H1 (cell line): ENCODE results near the gene ABHD10. TPM values are rescaled to one million over a fixed set of nuclear protein-coding genes. Genes with fewer than 3 reads are reported as not detected.
A peak's percentile ranks its signal among the peaks of the same experiment; 100 is the strongest.

Experiments
- CTCF ChIA-PET: fragments of 300-600 bp; sonication (Branson Sonifier 250); formaldehyde crosslinking; loops from one replicate; lab custom pipeline; 2021; ENCODE audit not compliant: partially characterized antibody; lab: Charles Lee
- POLR2A ChIA-PET: fragments of 300-600 bp; sonication (Branson Sonifier 250); formaldehyde crosslinking; loops from one replicate; lab custom pipeline; 2021; ENCODE audit warnings: inconsistent platforms; ENCODE audit not compliant: partially characterized antibody; lab: Charles Lee
- DNase-seq, 2 experiments: peaks; one replicate each; pipeline versions ENCODE4 v3.0.0 to v3.0.0-alpha.2; 2010 to 2022; ENCODE audit warnings: low spot score in 2 of 2, low read depth in 1 of 2, mixed read lengths in 1 of 2
- FAIRE-seq: peaks from 2 replicates; lab custom pipeline; 2011; peaks lifted over from hg19 to GRCh38; lab: Jason Lieb, UNC
- H2AFZ ChIP-seq: 2 replicates; pipeline ENCODE4 v1.8.1; 2012; ENCODE audit warnings: low read length, inconsistent platforms
- H2AK5ac ChIP-seq: 2 replicates; pipeline ENCODE4 v1.6.1; 2013; ENCODE audit warnings: low read depth, low read length
- H2BK120ac ChIP-seq: replicated peaks from 2 replicates; pipeline ENCODE3; 2013; ENCODE audit warnings: low read depth, low read length, inconsistent platforms
- H2BK12ac ChIP-seq: 2 replicates; pipeline ENCODE4 v1.6.1; 2013; ENCODE audit warnings: low read depth, low read length
- H2BK15ac ChIP-seq: 2 replicates; pipeline ENCODE4 v1.6.1; 2013; ENCODE audit warnings: low read length
- H2BK20ac ChIP-seq: 2 replicates; pipeline ENCODE4 v1.6.1; 2013; ENCODE audit warnings: low read length
- H2BK5ac ChIP-seq: 2 replicates; pipeline ENCODE4 v1.6.1; 2013; ENCODE audit warnings: low read depth, low read length
- H3K14ac ChIP-seq: 2 replicates; pipeline ENCODE4 v1.6.1; 2013; ENCODE audit warnings: inconsistent platforms; ENCODE audit not compliant: insufficient read length
- H3K18ac ChIP-seq: 2 replicates; pipeline ENCODE4 v1.6.1; 2013; ENCODE audit warnings: low read length; ENCODE audit errors: extremely low read depth
- H3K23ac ChIP-seq: 2 replicates; pipeline ENCODE4 v1.6.1; 2013; ENCODE audit warnings: inconsistent platforms; ENCODE audit not compliant: insufficient read length
- H3K23me2 ChIP-seq: 2 replicates; pipeline ENCODE4 v1.6.1; 2013; ENCODE audit warnings: low read depth, low read length
- H3K27ac ChIP-seq: 2 replicates; pipeline ENCODE4 v1.6.1; 2011; ENCODE audit warnings: low read depth, low read length, inconsistent platforms
- H3K27me3 ChIP-seq, 4 experiments: replicated peaks in 1 of 4; 1 replicate in 1 of 4; 2 replicates in 3 of 4; pipeline versions ENCODE4 v1.6.1 to v1.8.1; 2011 to 2013; ENCODE audit warnings: low read length in 3 of 4, mild to moderate bottlenecking in 3 of 4, inconsistent platforms in 2 of 4, mixed read lengths in 2 of 4, moderate library complexity in 1 of 4; ENCODE audit not compliant: control insufficient read depth in 3 of 4, insufficient read depth in 3 of 4; ENCODE audit errors: extremely low read depth in 1 of 4
- H3K36me3 ChIP-seq, 4 experiments: 2 replicates each; pipeline versions ENCODE4 v1.6.1 to v1.8.1; 2011 to 2013; ENCODE audit warnings: mild to moderate bottlenecking in 4 of 4, low read length in 3 of 4, moderate library complexity in 2 of 4, control low read depth in 1 of 4, inconsistent platforms in 1 of 4; ENCODE audit not compliant: insufficient read depth in 4 of 4, control insufficient read depth in 2 of 4
- H3K4ac ChIP-seq: replicated peaks from 2 replicates; pipeline ENCODE3; 2013; ENCODE audit warnings: low read length, low read depth, mixed read lengths, inconsistent platforms; ENCODE audit not compliant: insufficient read length
- H3K4me1 ChIP-seq, 4 experiments: replicated peaks in 1 of 4; 1 replicate in 1 of 4; 2 replicates in 3 of 4; pipeline versions ENCODE4 v1.6.1 to v1.8.1; 2011 to 2013; ENCODE audit warnings: low read length in 3 of 4, inconsistent platforms in 2 of 4, mixed read lengths in 1 of 4; ENCODE audit not compliant: insufficient read depth in 4 of 4, control insufficient read depth in 3 of 4
- H3K4me2 ChIP-seq, 2 experiments: 2 replicates each; pipeline versions ENCODE4 v1.6.1 to v1.8.1; 2011 to 2013; ENCODE audit warnings: low read depth in 2 of 2, low read length in 2 of 2, control low read depth in 1 of 2, inconsistent platforms in 1 of 2, mild to moderate bottlenecking in 1 of 2; ENCODE audit not compliant: insufficient read depth in 1 of 2
- H3K4me3 ChIP-seq, 4 experiments: fragments of 200-600, 300-600 bp in 1 of 4; sonication (generic), shearing (Covaris generic), sonication (Bioruptor Twin) in 1 of 4; 2 replicates each; pipeline versions ENCODE4 v1.5.1 to v1.8.1; 2011 to 2016; ENCODE audit warnings: low read length in 4 of 4, low read depth in 3 of 4, control low read depth in 2 of 4, inconsistent platforms in 2 of 4, mild to moderate bottlenecking in 2 of 4, mixed read lengths in 1 of 4, moderate library complexity in 1 of 4; ENCODE audit not compliant: insufficient read depth in 2 of 4; ENCODE audit errors: extremely low read depth in 1 of 4
- H3K56ac ChIP-seq: replicated peaks from 2 replicates; pipeline ENCODE3; 2013; ENCODE audit warnings: low read depth, mild to moderate bottlenecking, mixed read lengths, low read length, inconsistent platforms; ENCODE audit not compliant: insufficient read length
- H3K79me1 ChIP-seq: 2 replicates; pipeline ENCODE4 v1.6.1; 2013; ENCODE audit warnings: low read depth, low read length, control low read depth
- H3K79me2 ChIP-seq, 2 experiments: 2 replicates each; pipeline versions ENCODE4 v1.6.1 to v1.8.1; 2012 to 2013; ENCODE audit warnings: low read length in 2 of 2, mild to moderate bottlenecking in 2 of 2, inconsistent platforms in 1 of 2; ENCODE audit not compliant: insufficient read depth in 2 of 2, control insufficient read depth in 1 of 2
- H3K9ac ChIP-seq, 4 experiments: replicated peaks in 1 of 4; 1 replicate in 1 of 4; 2 replicates in 3 of 4; pipeline versions ENCODE4 v1.6.1 to v1.8.1; 2011 to 2013; ENCODE audit warnings: low read depth in 3 of 4, low read length in 3 of 4, control low read depth in 2 of 4, mild to moderate bottlenecking in 2 of 4, moderate library complexity in 2 of 4, inconsistent platforms in 1 of 4; ENCODE audit errors: extremely low read depth in 1 of 4
- H3K9me3 ChIP-seq, 2 experiments: 2 replicates each; pipeline versions ENCODE4 v1.6.1 to v1.8.1; 2012 to 2013; ENCODE audit warnings: mild to moderate bottlenecking in 2 of 2, moderate library complexity in 2 of 2, control low read depth in 1 of 2, inconsistent platforms in 1 of 2, low read depth in 1 of 2, low read length in 1 of 2, mixed read lengths in 1 of 2; ENCODE audit not compliant: insufficient read depth in 2 of 2
- H4K20me1 ChIP-seq, 2 experiments: replicated peaks in 1 of 2; 2 replicates each; pipeline versions ENCODE3 to v1.8.1; 2011 to 2013; ENCODE audit warnings: inconsistent platforms in 2 of 2, low read length in 2 of 2, mild to moderate bottlenecking in 1 of 2; ENCODE audit not compliant: insufficient read depth in 2 of 2, control insufficient read depth in 1 of 2
- H4K5ac ChIP-seq: 2 replicates; pipeline ENCODE4 v1.6.1; 2013; ENCODE audit warnings: low read length, low read depth, mixed read lengths, inconsistent platforms; ENCODE audit not compliant: insufficient read length
- H4K8ac ChIP-seq: 2 replicates; pipeline ENCODE4 v1.8.0; 2013; ENCODE audit warnings: mild to moderate bottlenecking, moderate library complexity, low read length, inconsistent platforms; ENCODE audit not compliant: insufficient read depth; ENCODE audit errors: extremely low read depth
- H4K91ac ChIP-seq: replicated peaks from 2 replicates; pipeline ENCODE3; 2013; ENCODE audit warnings: low read length, mixed read lengths, inconsistent platforms; ENCODE audit not compliant: insufficient read length
- MAFK ChIP-seq: IDR thresholded peaks from 2 replicates; pipeline ENCODE4 v1.6.1; 2012; ENCODE audit warnings: low read depth, mild to moderate bottlenecking, improper control_type of control experiment, low read length
- NANOG ChIP-seq: IDR thresholded peaks from 2 replicates; pipeline ENCODE4 v1.6.1; 2011; ENCODE audit warnings: low read length, low read depth, mild to moderate bottlenecking, inconsistent platforms; ENCODE audit not compliant: insufficient read depth, poor library complexity, severe bottlenecking
- RFX5 ChIP-seq: IDR thresholded peaks from 2 replicates; pipeline ENCODE4 v1.6.1; 2011; ENCODE audit warnings: low read depth, low read length, improper control_type of control experiment, borderline replicate concordance
- ZNF274 ChIP-seq: IDR thresholded peaks from 2 replicates; pipeline ENCODE4 v1.7.0; 2012; ENCODE audit warnings: low read length, borderline replicate concordance; ENCODE audit errors: extremely low read depth
- WGBS, 2 experiments: shearing (Covaris generic) in 1 of 2; methylation state at CpG; one replicate each; pipeline versions ENCODE4 v1.1.6 to v1.1.7; 2013 to 2015; ENCODE audit warnings: low lambda C conversion rate in 2 of 2, mixed read lengths in 2 of 2, inconsistent platforms in 1 of 2, low coverage in 1 of 2, missing lambda C conversion rate in 1 of 2; ENCODE audit not compliant: insufficient replicate concordance in 2 of 2, insufficient coverage in 1 of 2, insufficient read length in 1 of 2; ENCODE audit errors: extremely low coverage in 1 of 2, missing lambda C conversion rate in 1 of 2; 5-methylcytosine and 5-hydroxymethylcytosine counted together
- polyA plus RNA-seq, 7 experiments: library from polyadenylated mRNA; depleted of rRNA in 3 of 7; stranded (reverse) in 5 of 7; unstranded in 2 of 7; fragments of >200 nt in 5 of 7; fragments of 200-250 nt in 2 of 7; gene quantifications; 1 replicate in 5 of 7; 2 replicates in 1 of 7; 4 replicates in 1 of 7; pipeline versions ENCODE4 v1.2.1 to v1.2.3, GENCODE V29; 2011 to 2013; ENCODE audit warnings: missing spikeins in 2 of 7, mixed read lengths in 2 of 7
- total RNA-seq: library from RNA; stranded (reverse); fragmentation: NEBNext Ultra II Directional; extraction: Animal tissue kit (Norgen Biotek cat#: 25700); gene quantifications from 2 replicates; pipeline ENCODE4 v1.2.1, GENCODE V29; 2021

The ABHD10 gene
- total and polyA plus RNA-seq, 2 of the 8 experiments (the other 6 are each of a cell fraction or from before 2014, with no cell fraction given), result 10.9 to 24.6 TPM

DNA sequence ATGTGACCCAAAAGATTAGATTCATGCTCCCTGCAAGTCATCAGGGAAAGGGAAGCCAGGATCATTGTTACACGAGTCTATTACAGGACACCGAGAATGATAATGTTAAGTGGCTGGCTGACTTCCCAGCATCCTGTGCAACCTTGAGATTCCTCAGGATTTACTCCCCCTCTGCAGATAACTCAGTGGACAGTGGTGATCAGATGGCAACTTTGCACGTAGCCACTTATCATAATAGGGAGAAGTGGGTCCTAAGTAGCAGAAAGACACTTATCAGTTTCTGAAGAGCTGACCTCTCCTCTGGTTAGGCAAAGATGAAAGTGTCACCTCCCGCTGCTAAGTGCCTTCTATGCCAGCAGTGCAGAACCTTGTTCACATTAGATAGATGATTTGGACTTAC lies 49.0 kb downstream of the ABHD10 start:
- no peak overlapping the region for H3K4me2 ChIP-seq
- no peak overlapping the region for H2AK5ac ChIP-seq
- TF ChIP-seq RFX5 (no peak), MAFK (no peak), NANOG (no peak), ZNF274 (no peak)
- no peaks in the 10 kb centered on the region for H3K79me1 ChIP-seq
- no peak overlapping the region for H3K14ac ChIP-seq
- H3K4ac ChIP-seq, result no peak overlapping the region
- 96% methylated on average over 4 of the region's 4 CpGs; no CpG with 5 or more reads in 1 of the 2 experiments for WGBS, 2 experiments
- H3K9ac ChIP-seq, result peak overlapping the region in 1 of 4 experiments; percentile 61; a peak in 1 of 7 replicates
- H3K27ac ChIP-seq, result no peak overlapping the region
- H2AFZ ChIP-seq, result no peak overlapping the region
- H3K79me2 ChIP-seq, result no peaks in the 10 kb centered on the region
- no peak overlapping the region for H3K4me3 ChIP-seq
- no peaks in the 10 kb centered on the region for H3K4me1 ChIP-seq
- no peak overlapping the region for H2BK15ac ChIP-seq
- H2BK5ac ChIP-seq, result no peak overlapping the region
- H3K36me3 ChIP-seq, result no peaks in the 10 kb centered on the region; a peak in 1 of 8 replicates
- no peak overlapping the region for H4K5ac ChIP-seq
- POLR2A ChIA-PET, result no interaction called here
- CTCF ChIA-PET, result interaction anchor here (1.2 to 2.6 kb wide), 2 partner anchors 15 to 45 kb away, joined by 3 to 5 read pairs; no protein-coding TSS in a partner anchor
- H2BK20ac ChIP-seq, result no peak overlapping the region
- no peak overlapping the region for H4K8ac ChIP-seq
- no peaks in the 10 kb centered on the region for H3K27me3 ChIP-seq
- H3K23ac ChIP-seq, result no peak overlapping the region
- no peaks in the 10 kb centered on the region for H4K20me1 ChIP-seq
- no peaks in the 10 kb centered on the region for H3K23me2 ChIP-seq
- peaks cover 4 to 7% of the 10 kb centered on the region in 2 experiments for H3K9me3 ChIP-seq
- FAIRE-seq (no peak), DNase-seq (no peak)
- H3K56ac ChIP-seq, result no peak overlapping the region
- no peak overlapping the region for H2BK12ac ChIP-seq
- no peak overlapping the region for H2BK120ac ChIP-seq
- no peak overlapping the region for H4K91ac ChIP-seq
- H3K18ac ChIP-seq, result no peak overlapping the region
